ENCODE results near the gene ATP2B1. TPM values are rescaled to one million over a fixed set of nuclear protein-coding genes. Genes with fewer than 3 reads are reported as not detected.

ATP2B1 gene
- total RNA-seq, 1 donor from 2014 or later = 49.7 TPM

DNA sequence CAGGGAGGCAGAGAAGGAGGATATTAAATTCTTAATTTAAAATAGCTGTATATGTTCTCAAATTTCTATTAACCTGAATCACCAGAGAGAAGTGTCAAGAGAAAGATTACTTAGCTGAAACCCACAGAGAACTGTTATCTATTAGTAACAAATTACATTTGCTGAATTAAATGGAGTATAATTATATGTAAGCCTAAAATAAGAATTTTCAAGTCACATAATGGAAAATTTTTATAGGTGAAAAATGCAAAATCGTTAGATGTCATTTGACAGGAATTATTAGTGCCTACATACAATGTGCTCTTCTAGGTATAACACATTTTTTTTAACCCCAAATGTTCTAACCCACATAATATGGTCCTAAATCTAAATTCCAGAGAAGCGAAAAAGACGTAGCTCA lies 4.1 kb upstream of the ATP2B1 start:
- Mint-ChIP-seq H3K9me3 (ENCODE audit: low read depth) (peaks cover 10% of the 10 kb centered on the region), H3K27me3 (ENCODE audit: low read depth) (no peaks in the 10 kb centered on the region), H3K27ac (ENCODE audit: unreplicated experiment) (no peak overlapping the region), H3K4me1 (ENCODE audit: low read depth) (peaks cover 11% of the 10 kb centered on the region), H3K36me3 (ENCODE audit: low read depth) (peaks cover 5% of the 10 kb centered on the region), H3K4me3 (ENCODE audit: unreplicated experiment) (no peak overlapping the region)
- no peak for DNase-seq (ENCODE audit: low spot score)
- TF ChIP-seq, protein P1, sequence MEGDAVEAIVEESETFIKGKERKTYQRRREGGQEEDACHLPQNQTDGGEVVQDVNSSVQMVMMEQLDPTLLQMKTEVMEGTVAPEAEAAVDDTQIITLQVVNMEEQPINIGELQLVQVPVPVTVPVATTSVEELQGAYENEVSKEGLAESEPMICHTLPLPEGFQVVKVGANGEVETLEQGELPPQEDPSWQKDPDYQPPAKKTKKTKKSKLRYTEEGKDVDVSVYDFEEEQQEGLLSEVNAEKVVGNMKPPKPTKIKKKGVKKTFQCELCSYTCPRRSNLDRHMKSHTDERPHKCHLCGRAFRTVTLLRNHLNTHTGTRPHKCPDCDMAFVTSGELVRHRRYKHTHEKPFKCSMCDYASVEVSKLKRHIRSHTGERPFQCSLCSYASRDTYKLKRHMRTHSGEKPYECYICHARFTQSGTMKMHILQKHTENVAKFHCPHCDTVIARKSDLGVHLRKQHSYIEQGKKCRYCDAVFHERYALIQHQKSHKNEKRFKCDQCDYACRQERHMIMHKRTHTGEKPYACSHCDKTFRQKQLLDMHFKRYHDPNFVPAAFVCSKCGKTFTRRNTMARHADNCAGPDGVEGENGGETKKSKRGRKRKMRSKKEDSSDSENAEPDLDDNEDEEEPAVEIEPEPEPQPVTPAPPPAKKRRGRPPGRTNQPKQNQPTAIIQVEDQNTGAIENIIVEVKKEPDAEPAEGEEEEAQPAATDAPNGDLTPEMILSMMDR (IDR thresholded peaks at IDR 0.05) = no peak

DNA sequence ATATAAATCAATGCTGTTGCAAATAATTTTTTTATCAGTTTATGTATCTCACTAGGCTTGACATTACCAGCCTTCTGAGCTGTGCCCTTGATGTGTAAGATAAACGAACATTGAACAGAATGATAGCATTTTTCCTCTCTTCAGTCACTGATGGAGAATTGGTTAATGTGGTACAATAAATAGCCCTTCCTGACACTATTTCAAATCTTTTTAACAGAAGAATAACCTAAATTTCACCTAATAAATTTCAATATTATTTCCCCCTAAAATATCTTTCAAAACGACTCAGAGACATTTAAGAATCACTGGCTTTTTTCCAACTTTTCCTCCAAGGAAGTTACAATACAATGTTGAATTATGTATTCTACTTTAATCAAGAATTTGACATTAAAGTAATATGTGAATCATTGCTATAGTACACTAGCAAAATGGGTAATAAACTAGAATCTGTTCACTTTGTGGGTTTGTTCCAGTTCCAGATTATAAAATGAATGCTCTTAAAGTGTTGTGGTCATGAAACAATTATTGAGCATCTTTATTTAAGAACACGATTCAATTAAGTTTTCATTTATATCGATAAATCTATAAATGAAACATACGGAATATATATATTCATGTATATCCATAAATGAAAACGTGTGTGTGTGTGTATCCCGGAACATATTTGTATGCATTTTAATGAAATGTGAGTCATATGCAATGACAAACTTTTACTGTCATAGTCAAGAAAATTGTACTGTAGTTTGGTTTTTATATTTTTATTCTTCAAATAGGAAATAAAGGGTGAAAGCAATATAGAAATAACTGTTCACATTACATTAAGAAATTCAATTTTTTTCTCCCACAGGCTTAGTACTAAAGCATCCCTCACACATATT lies 2.5 kb upstream of the ATP2B1 start:
- H3K27ac Mint-ChIP-seq (ENCODE audit: unreplicated experiment) = no peak overlapping the region

DNA sequence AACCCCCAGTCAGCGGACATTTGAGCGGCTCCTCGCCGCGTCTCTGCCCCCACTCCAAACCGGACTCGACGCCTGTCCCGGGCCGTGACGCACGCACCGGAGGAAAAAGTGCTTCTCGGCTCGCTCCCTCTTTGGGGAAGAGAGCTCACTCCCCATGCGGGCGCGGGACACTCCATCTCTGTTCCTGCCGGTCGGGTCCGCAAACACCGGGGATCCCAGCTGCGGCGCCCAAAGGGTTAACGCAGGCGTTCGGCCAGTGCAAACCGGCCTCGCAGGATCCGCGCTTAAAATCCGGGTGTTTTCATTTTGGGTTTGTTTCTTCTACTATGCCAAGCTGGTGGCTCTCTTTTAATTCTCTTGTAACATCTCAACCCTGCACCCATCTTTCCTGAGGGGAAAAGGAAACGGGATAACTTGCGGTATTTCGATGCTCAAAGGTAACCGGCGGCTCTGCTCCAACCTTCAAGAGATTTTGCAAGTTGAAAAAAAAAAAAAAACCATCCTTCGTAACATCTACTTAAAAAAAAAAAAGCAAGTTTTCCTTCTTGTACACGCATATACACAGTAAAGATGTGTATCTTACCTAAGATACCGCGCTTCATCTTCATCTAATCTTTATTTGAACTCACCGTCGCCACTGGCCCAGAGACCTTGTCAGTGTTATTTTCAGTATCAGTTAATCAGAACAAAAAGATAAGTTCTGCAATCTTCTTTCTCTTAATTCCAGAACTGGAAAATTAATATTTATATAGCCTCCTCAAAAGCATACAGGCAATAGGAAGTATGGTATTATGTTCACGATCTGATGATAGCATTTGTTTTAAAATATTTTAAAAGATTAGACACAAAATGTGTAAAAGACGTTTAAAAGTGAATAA lies 1.6 kb upstream of the ATP2B1 start:
- peaks cover 7% of the 10 kb centered on the region for H3K9me3 Mint-ChIP-seq (ENCODE audit: low read depth)
- peaks cover 30% of the 10 kb centered on the region for H3K4me1 Mint-ChIP-seq (ENCODE audit: low read depth)
- no peaks in the 10 kb centered on the region for H3K27me3 Mint-ChIP-seq (ENCODE audit: low read depth)
- DNase-seq (ENCODE audit: low spot score) = peak; percentile 91
- H3K4me3 Mint-ChIP-seq (ENCODE audit: unreplicated experiment) = peak overlapping the region; percentile 89
- H3K36me3 Mint-ChIP-seq (ENCODE audit: low read depth) = peaks cover 6% of the 10 kb centered on the region
- H3K27ac Mint-ChIP-seq (ENCODE audit: unreplicated experiment) = peak overlapping the region; percentile 92
- TF ChIP-seq, protein P1 (IDR thresholded peaks at IDR 0.05) = no peak

More for the DNA sequence above, 2.5 kb upstream of the ATP2B1 start:
- no peak for DNase-seq (ENCODE audit: low spot score)
- TF ChIP-seq, protein P1 (IDR thresholded peaks at IDR 0.05) = no peak
- peaks cover 25% of the 10 kb centered on the region for H3K4me1 Mint-ChIP-seq (ENCODE audit: low read depth)
- H3K27me3 Mint-ChIP-seq (ENCODE audit: low read depth) = no peaks in the 10 kb centered on the region
- peaks cover 6% of the 10 kb centered on the region for H3K36me3 Mint-ChIP-seq (ENCODE audit: low read depth)
- peak overlapping the region; percentile 89 for H3K4me3 Mint-ChIP-seq (ENCODE audit: unreplicated experiment)
- H3K9me3 Mint-ChIP-seq (ENCODE audit: low read depth) = peaks cover 10% of the 10 kb centered on the region

DNA sequence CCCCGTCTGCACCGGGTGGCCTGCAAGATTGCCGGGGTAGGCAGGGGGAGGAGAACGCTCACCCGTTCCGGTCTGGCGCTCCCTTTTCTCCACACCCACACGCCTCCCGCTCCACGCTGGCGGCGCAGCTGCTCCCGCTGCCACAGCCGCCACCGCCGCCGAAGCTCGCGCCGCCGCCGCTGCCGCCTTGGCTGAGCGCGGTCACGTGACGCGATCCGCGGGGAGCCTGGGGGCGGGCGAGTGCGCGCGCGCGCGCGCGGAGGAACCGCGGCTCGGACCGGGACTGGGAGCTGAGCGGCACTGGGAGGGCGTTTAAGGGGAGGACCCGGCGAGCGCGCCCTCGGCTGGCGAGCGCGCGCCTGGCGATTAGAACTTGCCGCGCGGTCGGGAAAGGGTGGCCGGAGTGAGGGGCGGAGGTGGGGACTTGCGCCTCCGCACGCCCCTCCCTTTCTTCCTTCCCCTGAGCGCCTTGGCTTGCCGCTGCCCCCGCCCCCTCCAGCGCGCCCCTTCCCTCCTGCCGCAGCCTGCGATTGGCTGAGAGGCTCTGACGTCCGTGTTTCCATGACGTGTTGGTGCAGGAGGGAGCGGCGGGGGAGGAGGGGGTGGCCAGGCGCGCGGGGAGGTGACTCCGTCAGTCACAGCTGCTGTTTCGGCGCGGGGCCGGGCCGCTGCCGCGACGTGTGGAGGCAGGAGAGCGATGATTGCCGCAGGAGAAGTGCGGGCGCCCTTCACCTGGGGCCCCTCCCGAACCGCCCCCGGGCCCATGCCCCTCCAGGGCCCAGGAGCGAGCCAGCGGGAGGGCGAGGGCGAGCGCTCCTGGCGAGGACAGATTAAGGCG lies 738 bp upstream of the ATP2B1 start:
- Mint-ChIP-seq H3K9me3 (ENCODE audit: low read depth) (no peaks in the 10 kb centered on the region), H3K4me3 (ENCODE audit: unreplicated experiment) (peak overlapping the region; percentile 89), H3K4me1 (ENCODE audit: low read depth) (peaks cover 30% of the 10 kb centered on the region), H3K27ac (ENCODE audit: unreplicated experiment) (peak overlapping the region; percentile 92), H3K36me3 (ENCODE audit: low read depth) (peaks cover 1% of the 10 kb centered on the region), H3K27me3 (ENCODE audit: low read depth) (no peaks in the 10 kb centered on the region)
- peak; percentile 98 for DNase-seq (ENCODE audit: low spot score)
- TF ChIP-seq, protein P1 (IDR thresholded peaks at IDR 0.05) = no peak

Measured in chondrocyte (in vitro differentiated cells).